Psoas muscle (tissue), 8 donors: ENCODE data around the gene AP1G2. TPM values are rescaled to one million over a fixed set of nuclear protein-coding genes. Genes with fewer than 3 reads are reported as not detected.
A peak's percentile ranks its signal among the peaks of the same experiment; 100 is the strongest.

ENCODE experiments used
- ATAC-seq, 4 donors: fragments of 200-7000 bp; cut with Tn5 transposase; one replicate each; pipeline ENCODE4 v1.9.1; 2020; ENCODE audit warnings: moderate library complexity in 3 of 4, mild to moderate bottlenecking in 2 of 4
- DNase-seq, 2 donors: peaks; one replicate each; pipeline ENCODE4 v3.0.0-alpha.2; 2020
- H3K27ac ChIP-seq: fragments of 200-600 bp; one replicate; pipeline ENCODE4 v1.8.0; 2022
- H3K27me3 ChIP-seq, 3 donors: fragments of 200-600 bp in 1 of 3; one replicate each; pipeline versions ENCODE4 v1.6.1 to v1.8.0; 2013 to 2022; ENCODE audit warnings: low read length in 2 of 3, mild to moderate bottlenecking in 2 of 3, moderate library complexity in 1 of 3; ENCODE audit not compliant: insufficient read depth in 3 of 3
- H3K36me3 ChIP-seq, 2 donors: fragments of 200-600 bp in 1 of 2; one replicate each; pipeline versions ENCODE4 v1.6.1 to v1.8.0; 2013 to 2022; ENCODE audit warnings: low read depth in 1 of 2, mild to moderate bottlenecking in 1 of 2, moderate library complexity in 1 of 2; ENCODE audit not compliant: insufficient read depth in 1 of 2
- H3K4me1 ChIP-seq: fragments of 200-600 bp; one replicate; pipeline ENCODE4 v1.8.0; 2022
- H3K4me3 ChIP-seq: fragments of 200-600 bp; one replicate; pipeline ENCODE4 v1.8.0; 2022; ENCODE audit warnings: mild to moderate bottlenecking
- H3K9me3 ChIP-seq: fragments of 200-600 bp; one replicate; pipeline ENCODE4 v1.8.0; 2022
- CTCF ChIP-seq: fragments of 200-600 bp; IDR thresholded peaks from one replicate; pipeline ENCODE4 v1.8.0; 2022; ENCODE audit warnings: antibody characterized with exemption
- WGBS, 3 donors: extraction: QIAGEN DNeasy Blood & Tissue Kit; methylation state at CpG; one replicate each; pipeline versions ENCODE4 v1.1.6 to v1.1.7; 2013; 5-methylcytosine and 5-hydroxymethylcytosine counted together
- intact Hi-C, 2 donors: fragments of 100-400 bp; cut with DNase I; formaldehyde crosslinking; loops; one replicate each; pipeline versions ENCODE4 v1.11.0 to v1.14.2; 2022
- polyA plus RNA-seq, 3 donors: library from polyadenylated mRNA; stranded (reverse); fragments of 200-250 nt; gene quantifications; one replicate each; pipeline ENCODE4 v1.2.3, GENCODE V29; 2013
- total RNA-seq, 4 donors: library from RNA; stranded (reverse); fragmentation: NEBNext Ultra II Directional in 2 of 4; extraction: Animal tissue kit (Norgen Biotek cat#: 25700) in 2 of 4; gene quantifications; one replicate each; pipeline versions ENCODE4 v1.2.1 to v1.2.4, GENCODE V29; 2021 to 2023
- donor health status: healthy with polysubstance abuse.
- donor health status: DM: no; HTN: no; CAD: no; lungs with moderate emphysema.
- donor health status: Bipolar disorder and iron deficiency.
- donor health status: healthy.
- donor health status: DM: yes; HTN: yes; CAD: no.
- donor health status: DM: no; HTN: no; CAD: no.
- donor health status: DM: no; HTN: no; CAD: no.
- donor health status: DM: yes; HTN: yes; CAD: no.

AP1G2 gene
- total and polyA plus RNA-seq, 7 donors = 3.3 to 11.0 (median 5.3) TPM

GRCh38 chr14:23544511-23545447 lies 22.8 kb downstream of the AP1G2 start:
- H3K27ac ChIP-seq = no peak overlapping the region
- no peak overlapping the region for H3K4me3 ChIP-seq
- H3K36me3 ChIP-seq = no peaks in the 10 kb centered on the region
- WGBS, 3 donors = 31 to 34% (median 33%) methylated on average over 25 of the region's 25 CpGs
- no peaks in the 10 kb centered on the region for H3K27me3 ChIP-seq
- no peaks in the 10 kb centered on the region for H3K4me1 ChIP-seq
- ATAC-seq (peak; percentile 21 to 87 (median 57)), DNase-seq (peak; percentile 43 to 83)
- H3K9me3 ChIP-seq = no peaks in the 10 kb centered on the region
- TF ChIP-seq CTCF = no peak
- intact Hi-C loops = no loop called here

GRCh38 chr14:23543403-23543802 lies 24.2 kb downstream of the AP1G2 start:
- WGBS, 3 donors = 94 to 99% (median 95%) methylated on average over 5 of the region's 5 CpGs

GRCh38 chr14:23542261-23542660 lies 25.3 kb downstream of the AP1G2 start:
- no peak for TF ChIP-seq CTCF
- Histone ChIP-seq H3K36me3 (no peaks in the 10 kb centered on the region), H3K27me3 (no peaks in the 10 kb centered on the region), H3K27ac (no peak overlapping the region), H3K4me3 (no peak overlapping the region), H3K9me3 (no peaks in the 10 kb centered on the region), H3K4me1 (no peaks in the 10 kb centered on the region)
- intact Hi-C loops = no loop called here
- 73 to 82% (median 80%) methylated on average over 5 of the region's 5 CpGs for WGBS, 3 donors
- ATAC-seq = no peak
- no peak for DNase-seq

More at GRCh38 chr14:23543403-23543802, 24.2 kb downstream of the AP1G2 start:
- Histone ChIP-seq H3K27ac (no peak overlapping the region), H3K36me3 (no peaks in the 10 kb centered on the region), H3K4me3 (no peak overlapping the region), H3K4me1 (no peaks in the 10 kb centered on the region), H3K9me3 (no peaks in the 10 kb centered on the region), H3K27me3 (no peaks in the 10 kb centered on the region)
- DNase-seq (no peak), ATAC-seq (no peak)
- intact Hi-C loops = no loop called here
- TF ChIP-seq CTCF = no peak

- Histone ChIP-seq H3K27me3 (no peaks in the 10 kb centered on the region), H3K4me1 (no peaks in the 10 kb centered on the region), H3K9me3 (no peaks in the 10 kb centered on the region), H3K36me3 (no peaks in the 10 kb centered on the region), H3K27ac (no peak overlapping the region), H3K4me3 (no peak overlapping the region)
- 86 to 87% (median 87%) methylated on average over 4 of the region's 4 CpGs for WGBS, 3 donors
- no peak for TF ChIP-seq CTCF
- ATAC-seq (no peak), DNase-seq (no peak)
- intact Hi-C loops = no loop called here
Observed at GRCh38 chr14:23540141-23540469, 27.5 kb downstream of the AP1G2 start.
